HG02870 (cell line): ENCODE data around the gene ADGRF3.
"Not testable (repeated sequence)": the region's sequence is repeated elsewhere in the genome, so short reads cannot be mapped to it uniquely, and the experiment has no call there.

Experiments used
- ATAC-seq: cut with Tn5 transposase; IDR thresholded peaks from one replicate; pipeline ENCODE4 v1.9.1; 2021; ENCODE audit warnings: mild to moderate bottlenecking, moderate library complexity; ENCODE audit not compliant: unreplicated experiment

The ADGRF3 gene

DNA sequence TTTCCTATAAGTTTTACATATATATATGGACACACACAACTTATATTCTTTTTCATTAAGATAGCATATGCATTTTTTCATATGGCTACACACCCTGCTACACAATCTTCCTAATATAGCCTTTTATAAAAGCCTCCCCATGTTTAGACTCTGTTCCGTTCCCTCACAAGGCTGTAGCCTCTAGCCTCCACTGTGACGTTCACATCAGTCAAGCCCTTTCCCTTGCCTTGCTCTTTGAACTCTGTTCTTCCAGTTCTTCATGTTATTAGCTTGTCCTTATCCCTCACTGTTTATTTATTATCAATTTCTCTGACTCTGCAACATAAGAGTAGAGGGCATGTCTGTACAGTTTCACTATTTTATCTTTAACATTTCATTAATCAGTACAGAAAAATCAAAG is 63.0 kb downstream of the ADGRF3 start:
- ATAC-seq, result no peak

GRCh38 chr2:26281226-26281625 is 65.4 kb downstream of the ADGRF3 start:
- no peak for ATAC-seq

GRCh38 chr2:26279886-26280285 is 66.7 kb downstream of the ADGRF3 start:
- no peak for ATAC-seq

DNA sequence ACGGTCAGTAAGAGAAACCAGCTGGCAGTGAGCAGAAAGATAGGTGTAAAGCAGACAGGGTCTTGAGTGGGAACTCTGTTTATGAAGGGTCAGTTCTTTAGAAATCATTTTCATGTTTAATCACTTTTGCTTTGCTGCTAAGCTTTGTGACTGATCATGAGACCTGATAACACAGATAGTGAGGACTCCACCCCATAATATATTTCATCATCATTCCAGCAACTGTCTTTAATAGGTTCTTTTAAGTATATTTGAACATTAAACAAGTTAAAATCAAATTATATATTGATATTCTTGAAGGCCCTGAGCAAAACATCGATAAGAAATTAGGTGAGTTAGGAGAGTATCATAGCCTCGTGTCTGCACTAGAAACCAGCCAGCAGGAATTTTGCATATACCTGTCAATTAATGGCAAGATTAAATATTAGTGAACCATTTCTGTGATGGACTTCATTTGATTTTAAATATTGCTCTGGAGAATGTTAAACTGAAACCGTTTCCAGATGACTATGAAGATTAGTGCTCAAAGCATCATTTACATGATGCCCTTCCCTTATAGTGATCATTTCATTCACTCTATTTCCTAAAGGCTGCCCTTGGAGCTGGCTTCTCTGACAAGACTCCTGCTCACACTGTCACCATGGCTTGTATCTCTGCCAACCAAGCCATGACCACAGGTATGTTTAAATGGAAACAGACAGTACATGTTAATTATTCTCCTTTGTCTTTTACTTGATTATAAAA is 69.9 kb downstream of the ADGRF3 start:
- ATAC-seq, result no peak

DNA sequence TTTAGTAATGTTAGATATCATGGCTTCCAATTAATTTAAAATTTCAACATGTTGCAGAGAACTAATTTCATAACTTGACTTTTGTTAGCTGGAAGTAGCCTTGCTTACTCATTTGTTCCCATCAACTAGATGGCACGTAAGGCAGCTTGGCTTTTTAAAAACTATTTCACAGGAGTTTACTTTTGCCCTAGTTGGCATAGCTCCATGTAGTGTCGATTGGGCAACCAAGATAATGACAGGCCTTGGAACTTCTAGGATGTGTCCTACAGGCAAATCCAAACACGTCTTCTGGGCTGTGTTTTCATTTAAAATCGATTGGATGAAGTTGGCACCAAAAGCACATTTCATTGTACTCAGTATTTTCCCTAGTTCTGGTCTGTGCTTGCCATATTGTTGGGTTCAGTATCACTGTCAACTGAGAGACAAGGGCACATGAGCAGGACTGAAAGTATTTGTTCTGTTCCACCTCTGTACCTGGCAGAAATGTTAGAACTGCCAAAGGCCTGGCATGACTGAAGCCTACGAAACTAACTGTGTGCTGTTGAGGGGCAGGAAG is 72.5 kb downstream of the ADGRF3 start:
- no peak for ATAC-seq

DNA sequence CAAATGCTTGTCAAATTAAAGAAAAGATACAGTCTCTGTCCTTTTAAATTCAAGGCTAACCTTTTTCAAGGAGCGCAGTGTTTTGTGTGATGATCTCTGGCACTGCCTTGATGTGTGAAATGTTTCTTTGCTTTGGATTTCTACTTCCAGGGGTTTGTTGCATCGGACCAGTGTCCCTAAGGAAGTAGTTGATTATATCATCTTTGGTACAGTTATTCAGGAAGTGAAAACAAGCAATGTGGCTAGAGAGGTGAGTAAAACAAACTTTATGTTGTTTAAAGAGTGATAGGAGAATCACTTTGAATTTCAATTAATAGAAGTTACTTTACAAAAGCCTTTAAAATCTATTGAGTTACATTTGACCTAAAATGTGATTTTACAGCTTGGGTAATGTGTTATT is 73.1 kb downstream of the ADGRF3 start:
- no peak for ATAC-seq

- ATAC-seq, result no peak
Observed at GRCh38 chr2:26270373-26270772, 76.2 kb downstream of the ADGRF3 start.

DNA sequence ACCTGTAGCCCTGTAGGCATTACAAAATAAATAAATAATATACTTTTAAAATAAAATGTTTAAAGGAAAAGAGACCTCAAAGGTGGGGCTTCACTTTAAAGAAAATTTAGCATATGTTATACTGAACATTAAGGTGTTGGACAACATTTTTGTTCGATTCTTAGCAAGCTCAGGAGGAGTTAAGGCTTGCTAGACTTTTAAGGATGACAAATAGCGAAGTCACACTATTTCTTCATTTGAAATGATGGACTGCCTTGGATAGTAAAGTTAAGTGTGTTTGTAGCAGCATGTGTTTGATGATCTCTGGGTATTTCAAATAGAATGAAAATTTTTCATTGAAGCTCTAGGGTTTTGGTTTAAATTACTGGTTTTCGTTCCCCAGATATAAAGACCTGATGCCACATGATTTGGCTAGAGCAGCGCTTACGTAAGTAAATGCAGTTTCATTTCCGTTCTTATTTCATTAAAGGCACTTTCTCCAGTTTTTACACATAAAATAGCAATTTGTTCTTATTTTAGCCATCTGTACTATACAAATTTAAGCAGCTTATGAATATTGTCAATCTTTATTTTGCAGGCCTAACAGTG is 76.9 kb downstream of the ADGRF3 start:
- no peak for ATAC-seq

DNA sequence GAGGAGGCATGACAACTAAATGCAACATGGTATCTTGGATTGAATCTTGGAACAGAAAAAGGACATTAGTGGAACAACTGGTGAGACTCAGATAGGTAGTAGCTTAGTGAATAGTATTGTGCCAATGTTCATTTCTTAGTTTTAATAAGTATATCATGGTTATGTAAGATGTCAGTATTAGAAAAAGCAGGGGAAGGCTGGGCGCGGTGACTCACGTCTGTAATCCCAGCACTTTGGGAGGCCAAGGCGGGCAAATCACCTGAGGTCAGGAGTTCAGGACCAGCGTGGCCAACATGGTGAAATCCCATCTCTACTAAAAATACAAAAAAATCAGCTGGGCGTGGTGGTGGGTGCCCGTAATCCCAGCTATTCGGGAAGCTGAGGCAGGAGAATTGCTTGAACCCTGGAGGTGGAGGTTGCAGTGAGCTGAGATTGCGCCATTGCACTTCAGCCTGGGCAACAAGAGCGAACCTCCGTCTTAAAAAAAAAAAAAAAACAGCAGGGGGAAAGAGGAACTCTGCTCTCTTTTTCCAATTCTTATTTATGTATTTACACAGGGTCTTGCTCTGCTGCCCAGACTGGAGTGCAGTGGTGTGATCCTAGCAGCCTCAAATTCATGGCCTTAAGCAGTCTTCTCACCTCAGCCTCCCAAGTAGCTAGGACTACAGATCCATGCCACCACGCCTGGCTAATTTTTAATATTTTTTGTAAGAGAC is 77.8 kb downstream of the ADGRF3 start:
- ATAC-seq, result not testable (repeated sequence)

- ATAC-seq, result no peak
Observed at GRCh38 chr2:26268213-26268612, 78.4 kb downstream of the ADGRF3 start.

DNA sequence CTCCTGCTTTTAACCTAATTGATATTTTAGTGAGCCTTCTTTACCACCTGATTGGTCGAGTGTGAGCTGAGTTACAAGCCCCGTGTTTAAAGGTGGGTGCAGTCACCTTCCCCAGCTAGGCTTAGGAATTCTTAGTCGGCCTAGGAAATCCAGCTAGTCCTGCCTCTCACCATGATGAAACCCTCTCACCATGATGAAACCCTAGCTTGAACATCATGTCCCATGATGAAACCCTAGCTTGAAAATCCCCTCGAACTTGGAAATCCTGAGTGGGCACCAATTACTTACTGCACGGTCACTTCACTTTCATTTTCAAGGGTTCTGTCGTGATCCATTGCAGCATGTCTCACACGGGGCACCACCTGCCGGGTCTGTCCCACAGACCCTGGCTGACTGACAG is 87.8 kb downstream of the ADGRF3 start:
- ATAC-seq, result not testable (repeated sequence)
